Keratinocyte (primary cell): ENCODE measurements around the gene TXNDC5. TPM values are rescaled to one million over a fixed set of nuclear protein-coding genes. Genes with fewer than 3 reads are reported as not detected.
A peak's percentile ranks its signal among the peaks of the same experiment; 100 is the strongest.

ENCODE experiments used
- DNase-seq: peaks from one replicate; pipeline ENCODE4 v3.0.0-alpha.2; 2011; ENCODE audit warnings: low read depth, missing footprints, low spot score
- FAIRE-seq: peaks from 2 replicates; lab custom pipeline; 2011; peaks lifted over from hg19 to GRCh38; lab: Jason Lieb, UNC
- H2AFZ ChIP-seq: 2 replicates; pipeline ENCODE4 v1.6.0; 2012; ENCODE audit warnings: low read length, control low read depth, inconsistent platforms; ENCODE audit not compliant: control insufficient read depth
- H3K27ac ChIP-seq: 2 replicates; pipeline ENCODE4 v1.5.1; 2011; ENCODE audit warnings: low read length; ENCODE audit not compliant: control insufficient read depth, insufficient read depth
- H3K27me3 ChIP-seq: 3 replicates; pipeline ENCODE4 v1.6.0; 2011; ENCODE audit warnings: low read length; ENCODE audit not compliant: control insufficient read depth, insufficient read depth; ENCODE audit errors: extremely low read depth
- H3K36me3 ChIP-seq, 2 experiments: 2 replicates in 1 of 2; 3 replicates in 1 of 2; pipeline ENCODE4 v1.5.1; 2011; ENCODE audit warnings: low read length in 2 of 2, mild to moderate bottlenecking in 1 of 2; ENCODE audit not compliant: control insufficient read depth in 2 of 2, insufficient read depth in 2 of 2; ENCODE audit errors: extremely low read depth in 1 of 2
- H3K4me1 ChIP-seq: 3 replicates; pipeline ENCODE4 v1.5.1; 2011; ENCODE audit warnings: low read length; ENCODE audit not compliant: control insufficient read depth, insufficient read depth; ENCODE audit errors: extremely low read depth
- H3K4me2 ChIP-seq: 3 replicates; pipeline ENCODE4 v1.6.0; 2011; ENCODE audit warnings: low read depth, low read length; ENCODE audit not compliant: control insufficient read depth, insufficient read depth; ENCODE audit errors: extremely low read depth
- H3K4me3 ChIP-seq, 3 experiments: fragments of 200-600 bp in 1 of 3; sonication (generic) in 1 of 3; 2 replicates in 2 of 3; 3 replicates in 1 of 3; pipeline ENCODE4 v1.5.1; 2011 to 2016; ENCODE audit warnings: low read length in 3 of 3, mild to moderate bottlenecking in 3 of 3, control low read depth in 2 of 3, inconsistent platforms in 1 of 3, low read depth in 1 of 3, mixed read lengths in 1 of 3, mixed run types in 1 of 3, moderate library complexity in 1 of 3; ENCODE audit not compliant: control insufficient read depth in 2 of 3, insufficient read depth in 2 of 3; ENCODE audit errors: extremely low read depth in 1 of 3
- H3K79me2 ChIP-seq: 2 replicates; pipeline ENCODE4 v1.6.0; 2012; ENCODE audit warnings: low read length; ENCODE audit not compliant: control insufficient read depth, insufficient read depth
- H3K9ac ChIP-seq: 3 replicates; pipeline ENCODE4 v1.6.0; 2011; ENCODE audit warnings: low read length; ENCODE audit not compliant: control insufficient read depth, insufficient read depth; ENCODE audit errors: extremely low read depth
- H3K9me1 ChIP-seq: 3 replicates; pipeline ENCODE4 v1.6.0; 2011; ENCODE audit warnings: low read length; ENCODE audit not compliant: control insufficient read depth, insufficient read depth; ENCODE audit errors: extremely low read depth
- H3K9me3 ChIP-seq: 2 replicates; pipeline ENCODE4 v1.5.1; 2012; ENCODE audit warnings: low read depth, low read length; ENCODE audit not compliant: control insufficient read depth
- H4K20me1 ChIP-seq: 3 replicates; pipeline ENCODE4 v1.6.0; 2011; ENCODE audit warnings: low read length; ENCODE audit not compliant: control insufficient read depth, insufficient read depth; ENCODE audit errors: extremely low read depth
- CTCF ChIP-seq, 3 experiments: IDR thresholded peaks in 1 of 3; conservative IDR thresholded peaks in 1 of 3; optimal IDR thresholded peaks in 1 of 3; 2 replicates in 2 of 3; 3 replicates in 1 of 3; pipeline versions ENCODE3 to v1.5.1; 2011; ENCODE audit warnings: low read length in 3 of 3, mild to moderate bottlenecking in 3 of 3, moderate library complexity in 2 of 3, control low read depth in 1 of 3, inconsistent platforms in 1 of 3; ENCODE audit not compliant: insufficient read depth in 2 of 3; ENCODE audit errors: extremely low read depth in 1 of 3
- EZH2 ChIP-seq: IDR thresholded peaks from one replicate; pipeline ENCODE4 v1.6.1; 2012; ENCODE audit warnings: inconsistent platforms, mild to moderate bottlenecking, low read length, moderate library complexity
- dilution Hi-C: fragments of 300-500 bp; cut with MboI; formaldehyde crosslinking; loops from one replicate; pipeline ENCODE4 v1.7.0; 2020; ENCODE audit warnings: low sequenced_read_pairs; ENCODE audit not compliant: extremely low pct_ligation_motif_present
- polyA plus RNA-seq, 5 experiments: library from polyadenylated mRNA; depleted of rRNA in 3 of 5; stranded (reverse) in 3 of 5; stranded (forward) in 1 of 5; unstranded in 1 of 5; fragments of >200 nt; gene quantifications; 1 replicate in 1 of 5; 2 replicates in 3 of 5; 3 replicates in 1 of 5; pipeline versions ENCODE4 v1.2.1 to v1.2.3, GENCODE V29; 2011 to 2012; ENCODE audit warnings: missing spikeins in 2 of 5, low read depth in 1 of 5, low replicate concordance in 1 of 5

The TXNDC5 gene
- polyA plus RNA-seq, 1 donor (not counting 4 experiments of a cell fraction or from before 2014, with no cell fraction given): 112 TPM

DNA sequence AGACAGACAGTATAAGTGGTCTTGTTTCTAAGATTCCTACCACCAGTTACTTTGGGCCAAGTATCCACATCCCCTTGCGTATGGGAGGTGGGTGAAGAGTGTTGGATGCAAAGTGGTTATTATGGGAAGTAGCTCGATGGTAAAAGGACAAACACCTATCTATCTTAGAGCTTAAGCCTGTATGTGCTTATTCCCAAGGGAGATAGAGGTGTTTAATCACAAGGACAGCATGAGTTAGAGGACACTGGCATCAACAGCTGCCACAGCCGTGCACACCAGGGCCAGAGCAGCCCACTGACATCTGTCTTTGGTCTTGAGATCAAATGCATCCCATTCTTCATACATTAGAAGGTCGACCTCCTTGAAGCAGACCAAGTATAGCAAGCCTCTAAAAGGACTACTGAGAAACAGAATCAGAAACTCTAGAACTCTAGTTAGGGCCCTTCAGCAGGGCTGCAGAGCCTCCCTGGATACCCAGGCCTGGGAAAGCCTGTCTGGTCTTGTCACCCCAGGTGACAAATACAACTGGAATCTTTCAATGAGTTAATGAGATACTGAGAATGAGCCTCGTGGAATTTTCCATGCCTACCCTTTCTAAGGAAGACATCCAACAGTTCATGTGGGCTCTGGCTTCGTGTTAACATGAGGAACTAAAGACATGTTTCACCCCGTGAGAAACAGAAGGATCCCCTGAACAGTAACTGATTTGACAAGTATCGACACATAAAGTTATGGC, 28.7 kb downstream of the TXNDC5 start:
- DNase-seq: peak; percentile 11

GRCh38 chr6:7880718-7881107, 29.9 kb downstream of the TXNDC5 start:
- Histone ChIP-seq H3K27ac (no peak overlapping the region), H3K9me1 (no peaks in the 10 kb centered on the region), H3K79me2 (no peaks in the 10 kb centered on the region), H3K9me3 (no peaks in the 10 kb centered on the region), H3K36me3 (peaks cover 21 to 35% of the 10 kb centered on the region in 2 experiments), H3K27me3 (no peaks in the 10 kb centered on the region), H3K9ac (no peak overlapping the region), H4K20me1 (no peaks in the 10 kb centered on the region), H3K4me2 (no peak overlapping the region), H3K4me1 (peaks cover 8% of the 10 kb centered on the region), H2AFZ (no peak overlapping the region), H3K4me3 (no peak overlapping the region)
- TF ChIP-seq CTCF (optimal IDR thresholded peaks at IDR 0.05 in 1 of 3, IDR thresholded peaks at IDR 0.05 in 1 of 3, conservative IDR thresholded peaks at IDR 0.05 in 1 of 3; ENCODE audit: extremely low read depth in 1 of 3, insufficient read depth in 2 of 3, low read length in 3 of 3): no peak
- no peak for TF ChIP-seq EZH2
- FAIRE-seq: no peak
- dilution Hi-C loops: no loop called here
- no peak for DNase-seq

More for the DNA sequence above, 28.7 kb downstream of the TXNDC5 start:
- H2AFZ ChIP-seq: peak overlapping the region; percentile 37
- H3K79me2 ChIP-seq: no peaks in the 10 kb centered on the region
- no peaks in the 10 kb centered on the region for H3K9me1 ChIP-seq
- TF ChIP-seq EZH2: no peak
- no peak for TF ChIP-seq CTCF (optimal IDR thresholded peaks at IDR 0.05 in 1 of 3, IDR thresholded peaks at IDR 0.05 in 1 of 3, conservative IDR thresholded peaks at IDR 0.05 in 1 of 3; ENCODE audit: extremely low read depth in 1 of 3, insufficient read depth in 2 of 3, low read length in 3 of 3)
- peaks cover 29 to 36% of the 10 kb centered on the region in 2 experiments for H3K36me3 ChIP-seq
- no peak overlapping the region for H3K4me3 ChIP-seq
- no peaks in the 10 kb centered on the region for H3K27me3 ChIP-seq
- H3K27ac ChIP-seq: no peak overlapping the region
- H3K4me2 ChIP-seq: no peak overlapping the region
- H3K9ac ChIP-seq: no peak overlapping the region
- peaks cover 8% of the 10 kb centered on the region for H3K4me1 ChIP-seq
- H4K20me1 ChIP-seq: no peaks in the 10 kb centered on the region
- no peaks in the 10 kb centered on the region for H3K9me3 ChIP-seq
- dilution Hi-C loops: no loop called here
- peak; percentile 41 for FAIRE-seq
